GM19452 (cell line): ENCODE results near the gene DCANP1.
A peak's percentile ranks its signal among the peaks of the same experiment; 100 is the strongest.

Experiments used
- ATAC-seq: cut with Tn5 transposase; IDR thresholded peaks from one replicate; pipeline ENCODE4 v1.9.1; 2021; ENCODE audit not compliant: unreplicated experiment

DCANP1 gene

GRCh38 chr5:135481387-135481786 lies 34.2 kb upstream of the DCANP1 start:
- no peak for ATAC-seq

GRCh38 chr5:135480511-135480910 lies 33.4 kb upstream of the DCANP1 start:
- no peak for ATAC-seq

- no peak for ATAC-seq
Measured at GRCh38 chr5:135478938-135479337, 31.8 kb upstream of the DCANP1 start.

- no peak for ATAC-seq
Measured at GRCh38 chr5:135477613-135478066, 30.5 kb upstream of the DCANP1 start.

GRCh38 chr5:135476615-135477581 lies 29.8 kb upstream of the DCANP1 start:
- no peak for ATAC-seq

- ATAC-seq = no peak
Measured at GRCh38 chr5:135473956-135474670, 27.0 kb upstream of the DCANP1 start.

GRCh38 chr5:135472141-135472540 lies 25.0 kb upstream of the DCANP1 start:
- ATAC-seq = no peak

GRCh38 chr5:135471726-135472125 lies 24.6 kb upstream of the DCANP1 start:
- no peak for ATAC-seq

GRCh38 chr5:135469911-135470310 lies 22.8 kb upstream of the DCANP1 start:
- ATAC-seq = no peak

GRCh38 chr5:135468541-135468940 lies 21.4 kb upstream of the DCANP1 start:
- no peak for ATAC-seq

GRCh38 chr5:135467871-135468485 lies 20.8 kb upstream of the DCANP1 start:
- no peak for ATAC-seq

GRCh38 chr5:135467051-135467625 lies 20.0 kb upstream of the DCANP1 start:
- ATAC-seq = no peak

GRCh38 chr5:135466178-135467050 lies 19.3 kb upstream of the DCANP1 start:
- ATAC-seq = peak; percentile 84

- no peak for ATAC-seq
Measured at GRCh38 chr5:135465391-135466122, 18.4 kb upstream of the DCANP1 start.

GRCh38 chr5:135462304-135462703 lies 15.2 kb upstream of the DCANP1 start:
- no peak for ATAC-seq

- no peak for ATAC-seq
Measured at GRCh38 chr5:135461481-135462151, 14.5 kb upstream of the DCANP1 start.

GRCh38 chr5:135460246-135461033 lies 13.3 kb upstream of the DCANP1 start:
- no peak for ATAC-seq

GRCh38 chr5:135458921-135459331 lies 11.8 kb upstream of the DCANP1 start:
- ATAC-seq = no peak
